ENCODE measurements around the gene ECHDC1. TPM values are rescaled to one million over a fixed set of nuclear protein-coding genes. Genes with fewer than 3 reads are reported as not detected.

ECHDC1 gene
- total and polyA plus RNA-seq, 4 donors, result 28.8 to 66.2 (median 50.8) TPM

DNA sequence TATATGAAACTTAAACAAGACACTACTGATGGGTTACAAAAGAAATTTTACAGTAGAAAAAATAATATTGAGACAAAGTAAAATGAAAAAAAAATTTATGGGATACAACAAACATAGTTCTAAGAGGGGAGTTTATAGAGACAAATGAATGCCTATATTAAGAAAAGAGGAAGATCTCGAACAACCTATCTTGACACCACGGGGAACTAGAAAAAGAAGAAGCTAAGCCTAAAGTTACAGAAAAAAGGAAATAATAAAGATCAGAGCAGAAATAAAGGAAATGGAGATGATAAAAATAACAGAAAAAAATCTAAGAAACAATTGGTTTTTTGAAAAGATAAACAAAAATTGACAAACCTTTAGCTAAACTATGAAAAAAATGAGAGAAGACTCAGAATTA is 9.1 kb upstream of the ECHDC1 start:
- H3K36me3 ChIP-seq (ENCODE audit: control insufficient read depth in 4 of 4, insufficient read depth in 3 of 4, low read depth in 1 of 4, low read length in 3 of 4), result no peaks in the 10 kb centered on the region
- DNase-seq (ENCODE audit: low spot score), result no peak
- 83% methylated on average over 2 of the region's 2 CpGs for WGBS
- no peak overlapping the region for H3K9ac ChIP-seq (ENCODE audit: low read depth in 1 of 2, low read length in 2 of 2)
- no peak overlapping the region for H3K4me3 ChIP-seq (ENCODE audit: low read depth in 1 of 3, low read length in 3 of 3)
- H3K4me1 ChIP-seq (ENCODE audit: control insufficient read depth in 4 of 4, insufficient read depth in 4 of 4, low read length in 3 of 4), result no peaks in the 10 kb centered on the region
- H3K27me3 ChIP-seq (ENCODE audit: control insufficient read depth in 4 of 4, insufficient read depth in 4 of 4, low read length in 3 of 4), result no peaks in the 10 kb centered on the region
- H3K27ac ChIP-seq (ENCODE audit: low read depth in 1 of 2, low read length in 2 of 2), result no peak overlapping the region
- TF ChIP-seq EGR1 (IDR thresholded peaks at IDR 0.05; ENCODE audit: low read depth in 2 of 2), result no peak
- TF ChIP-seq, protein P1, sequence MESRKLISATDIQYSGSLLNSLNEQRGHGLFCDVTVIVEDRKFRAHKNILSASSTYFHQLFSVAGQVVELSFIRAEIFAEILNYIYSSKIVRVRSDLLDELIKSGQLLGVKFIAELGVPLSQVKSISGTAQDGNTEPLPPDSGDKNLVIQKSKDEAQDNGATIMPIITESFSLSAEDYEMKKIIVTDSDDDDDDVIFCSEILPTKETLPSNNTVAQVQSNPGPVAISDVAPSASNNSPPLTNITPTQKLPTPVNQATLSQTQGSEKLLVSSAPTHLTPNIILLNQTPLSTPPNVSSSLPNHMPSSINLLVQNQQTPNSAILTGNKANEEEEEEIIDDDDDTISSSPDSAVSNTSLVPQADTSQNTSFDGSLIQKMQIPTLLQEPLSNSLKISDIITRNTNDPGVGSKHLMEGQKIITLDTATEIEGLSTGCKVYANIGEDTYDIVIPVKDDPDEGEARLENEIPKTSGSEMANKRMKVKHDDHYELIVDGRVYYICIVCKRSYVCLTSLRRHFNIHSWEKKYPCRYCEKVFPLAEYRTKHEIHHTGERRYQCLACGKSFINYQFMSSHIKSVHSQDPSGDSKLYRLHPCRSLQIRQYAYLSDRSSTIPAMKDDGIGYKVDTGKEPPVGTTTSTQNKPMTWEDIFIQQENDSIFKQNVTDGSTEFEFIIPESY (IDR thresholded peaks at IDR 0.05), result no peak
- no peak for TF ChIP-seq JUND (IDR thresholded peaks at IDR 0.05)
- no peak for TF ChIP-seq HNF4G (IDR thresholded peaks at IDR 0.05)
- TF ChIP-seq, protein P2, sequence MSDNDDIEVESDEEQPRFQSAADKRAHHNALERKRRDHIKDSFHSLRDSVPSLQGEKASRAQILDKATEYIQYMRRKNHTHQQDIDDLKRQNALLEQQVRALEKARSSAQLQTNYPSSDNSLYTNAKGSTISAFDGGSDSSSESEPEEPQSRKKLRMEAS (IDR thresholded peaks at IDR 0.05), result no peak
- no peak for TF ChIP-seq FOXA1 (IDR thresholded peaks at IDR 0.05)
- TF ChIP-seq GABPA (IDR thresholded peaks at IDR 0.05 in 1 of 2, conservative IDR thresholded peaks at IDR 0.05 in 1 of 2), result no peak
- TF ChIP-seq FOXA2 (IDR thresholded peaks at IDR 0.05), result no peak
- TF ChIP-seq TAF1 (conservative IDR thresholded peaks at IDR 0.05), result no peak
- TF ChIP-seq, protein P3, sequence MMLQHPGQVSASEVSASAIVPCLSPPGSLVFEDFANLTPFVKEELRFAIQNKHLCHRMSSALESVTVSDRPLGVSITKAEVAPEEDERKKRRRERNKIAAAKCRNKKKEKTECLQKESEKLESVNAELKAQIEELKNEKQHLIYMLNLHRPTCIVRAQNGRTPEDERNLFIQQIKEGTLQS (IDR thresholded peaks at IDR 0.05), result no peak
- TF ChIP-seq, protein P4, sequence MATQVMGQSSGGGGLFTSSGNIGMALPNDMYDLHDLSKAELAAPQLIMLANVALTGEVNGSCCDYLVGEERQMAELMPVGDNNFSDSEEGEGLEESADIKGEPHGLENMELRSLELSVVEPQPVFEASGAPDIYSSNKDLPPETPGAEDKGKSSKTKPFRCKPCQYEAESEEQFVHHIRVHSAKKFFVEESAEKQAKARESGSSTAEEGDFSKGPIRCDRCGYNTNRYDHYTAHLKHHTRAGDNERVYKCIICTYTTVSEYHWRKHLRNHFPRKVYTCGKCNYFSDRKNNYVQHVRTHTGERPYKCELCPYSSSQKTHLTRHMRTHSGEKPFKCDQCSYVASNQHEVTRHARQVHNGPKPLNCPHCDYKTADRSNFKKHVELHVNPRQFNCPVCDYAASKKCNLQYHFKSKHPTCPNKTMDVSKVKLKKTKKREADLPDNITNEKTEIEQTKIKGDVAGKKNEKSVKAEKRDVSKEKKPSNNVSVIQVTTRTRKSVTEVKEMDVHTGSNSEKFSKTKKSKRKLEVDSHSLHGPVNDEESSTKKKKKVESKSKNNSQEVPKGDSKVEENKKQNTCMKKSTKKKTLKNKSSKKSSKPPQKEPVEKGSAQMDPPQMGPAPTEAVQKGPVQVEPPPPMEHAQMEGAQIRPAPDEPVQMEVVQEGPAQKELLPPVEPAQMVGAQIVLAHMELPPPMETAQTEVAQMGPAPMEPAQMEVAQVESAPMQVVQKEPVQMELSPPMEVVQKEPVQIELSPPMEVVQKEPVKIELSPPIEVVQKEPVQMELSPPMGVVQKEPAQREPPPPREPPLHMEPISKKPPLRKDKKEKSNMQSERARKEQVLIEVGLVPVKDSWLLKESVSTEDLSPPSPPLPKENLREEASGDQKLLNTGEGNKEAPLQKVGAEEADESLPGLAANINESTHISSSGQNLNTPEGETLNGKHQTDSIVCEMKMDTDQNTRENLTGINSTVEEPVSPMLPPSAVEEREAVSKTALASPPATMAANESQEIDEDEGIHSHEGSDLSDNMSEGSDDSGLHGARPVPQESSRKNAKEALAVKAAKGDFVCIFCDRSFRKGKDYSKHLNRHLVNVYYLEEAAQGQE (IDR thresholded peaks at IDR 0.05), result no peak
- no peak for TF ChIP-seq RXRA (IDR thresholded peaks at IDR 0.05)
- TF ChIP-seq, protein P5, sequence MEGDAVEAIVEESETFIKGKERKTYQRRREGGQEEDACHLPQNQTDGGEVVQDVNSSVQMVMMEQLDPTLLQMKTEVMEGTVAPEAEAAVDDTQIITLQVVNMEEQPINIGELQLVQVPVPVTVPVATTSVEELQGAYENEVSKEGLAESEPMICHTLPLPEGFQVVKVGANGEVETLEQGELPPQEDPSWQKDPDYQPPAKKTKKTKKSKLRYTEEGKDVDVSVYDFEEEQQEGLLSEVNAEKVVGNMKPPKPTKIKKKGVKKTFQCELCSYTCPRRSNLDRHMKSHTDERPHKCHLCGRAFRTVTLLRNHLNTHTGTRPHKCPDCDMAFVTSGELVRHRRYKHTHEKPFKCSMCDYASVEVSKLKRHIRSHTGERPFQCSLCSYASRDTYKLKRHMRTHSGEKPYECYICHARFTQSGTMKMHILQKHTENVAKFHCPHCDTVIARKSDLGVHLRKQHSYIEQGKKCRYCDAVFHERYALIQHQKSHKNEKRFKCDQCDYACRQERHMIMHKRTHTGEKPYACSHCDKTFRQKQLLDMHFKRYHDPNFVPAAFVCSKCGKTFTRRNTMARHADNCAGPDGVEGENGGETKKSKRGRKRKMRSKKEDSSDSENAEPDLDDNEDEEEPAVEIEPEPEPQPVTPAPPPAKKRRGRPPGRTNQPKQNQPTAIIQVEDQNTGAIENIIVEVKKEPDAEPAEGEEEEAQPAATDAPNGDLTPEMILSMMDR (IDR thresholded peaks at IDR 0.05; ENCODE audit: low read depth, low read length, missing input control), result no peak
- peaks cover 0 to 2% (median 0%) of the 10 kb centered on the region in 4 donors for H3K9me3 ChIP-seq (ENCODE audit: control insufficient read depth in 4 of 4, low read length in 3 of 4)

DNA sequence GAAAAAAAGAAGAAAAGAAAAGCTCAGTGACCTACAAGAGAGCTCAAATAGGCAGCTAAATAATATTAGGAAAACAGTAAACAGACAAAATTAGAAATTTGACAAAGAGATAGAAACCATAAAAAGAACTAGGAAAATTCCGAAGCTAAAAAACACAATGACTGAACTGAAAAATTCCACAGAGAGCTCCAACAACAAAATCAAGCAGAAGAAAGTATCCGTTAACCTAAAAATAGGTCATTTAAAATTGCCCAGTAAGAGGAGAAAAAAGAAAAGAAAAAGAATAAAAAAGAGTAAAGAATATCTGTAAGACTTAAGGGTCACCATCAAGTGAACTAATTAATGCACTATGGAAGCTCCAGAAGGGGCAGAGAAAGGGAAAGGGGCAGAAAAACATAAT is 6.6 kb upstream of the ECHDC1 start:
- H3K36me3 ChIP-seq (ENCODE audit: control insufficient read depth in 4 of 4, insufficient read depth in 3 of 4, low read depth in 1 of 4, low read length in 3 of 4), result no peaks in the 10 kb centered on the region
- no peak for TF ChIP-seq SP1 (IDR thresholded peaks at IDR 0.05)
- no peak for TF ChIP-seq RXRA (IDR thresholded peaks at IDR 0.05)
- TF ChIP-seq, protein P4 (IDR thresholded peaks at IDR 0.05), result no peak
- TF ChIP-seq, protein P2 (IDR thresholded peaks at IDR 0.05), result no peak
- TF ChIP-seq, protein P1 (IDR thresholded peaks at IDR 0.05), result no peak
- TF ChIP-seq EGR1 (IDR thresholded peaks at IDR 0.05; ENCODE audit: low read depth in 2 of 2), result no peak
- TF ChIP-seq JUND (IDR thresholded peaks at IDR 0.05), result no peak
- TF ChIP-seq HNF4G (IDR thresholded peaks at IDR 0.05), result no peak
- TF ChIP-seq RAD21 (IDR thresholded peaks at IDR 0.05), result no peak
- TF ChIP-seq YY1 (IDR thresholded peaks at IDR 0.05), result no peak
- TF ChIP-seq TAF1 (conservative IDR thresholded peaks at IDR 0.05), result no peak
- TF ChIP-seq FOXA1 (IDR thresholded peaks at IDR 0.05), result no peak
- TF ChIP-seq GABPA (IDR thresholded peaks at IDR 0.05 in 1 of 2, conservative IDR thresholded peaks at IDR 0.05 in 1 of 2), result no peak
- no peak for TF ChIP-seq FOXA2 (IDR thresholded peaks at IDR 0.05)
- H3K27ac ChIP-seq (ENCODE audit: low read depth in 1 of 2, low read length in 2 of 2), result no peak overlapping the region
- no peak for DNase-seq (ENCODE audit: low spot score)
- no peak overlapping the region for H3K9ac ChIP-seq (ENCODE audit: low read depth in 1 of 2, low read length in 2 of 2)
- WGBS, result 95% methylated on average over 2 of the region's 2 CpGs
- H3K27me3 ChIP-seq (ENCODE audit: control insufficient read depth in 4 of 4, insufficient read depth in 4 of 4, low read length in 3 of 4), result no peaks in the 10 kb centered on the region
- peaks cover 0 to 6% (median 0%) of the 10 kb centered on the region in 4 donors for H3K4me1 ChIP-seq (ENCODE audit: control insufficient read depth in 4 of 4, insufficient read depth in 4 of 4, low read length in 3 of 4)
- no peak overlapping the region for H3K4me3 ChIP-seq (ENCODE audit: low read depth in 1 of 3, low read length in 3 of 3)
- H3K9me3 ChIP-seq (ENCODE audit: control insufficient read depth in 4 of 4, low read length in 3 of 4), result peaks cover 0 to 2% (median 0%) of the 10 kb centered on the region in 4 donors
